HG02642 (cell line): Measurements from ENCODE around the gene CDC37L1.

Source experiments
- ATAC-seq: cut with Tn5 transposase; IDR thresholded peaks from one replicate; pipeline ENCODE4 v1.9.1; 2021; ENCODE audit warnings: mild to moderate bottlenecking; ENCODE audit not compliant: unreplicated experiment, poor library complexity

CDC37L1 gene

DNA sequence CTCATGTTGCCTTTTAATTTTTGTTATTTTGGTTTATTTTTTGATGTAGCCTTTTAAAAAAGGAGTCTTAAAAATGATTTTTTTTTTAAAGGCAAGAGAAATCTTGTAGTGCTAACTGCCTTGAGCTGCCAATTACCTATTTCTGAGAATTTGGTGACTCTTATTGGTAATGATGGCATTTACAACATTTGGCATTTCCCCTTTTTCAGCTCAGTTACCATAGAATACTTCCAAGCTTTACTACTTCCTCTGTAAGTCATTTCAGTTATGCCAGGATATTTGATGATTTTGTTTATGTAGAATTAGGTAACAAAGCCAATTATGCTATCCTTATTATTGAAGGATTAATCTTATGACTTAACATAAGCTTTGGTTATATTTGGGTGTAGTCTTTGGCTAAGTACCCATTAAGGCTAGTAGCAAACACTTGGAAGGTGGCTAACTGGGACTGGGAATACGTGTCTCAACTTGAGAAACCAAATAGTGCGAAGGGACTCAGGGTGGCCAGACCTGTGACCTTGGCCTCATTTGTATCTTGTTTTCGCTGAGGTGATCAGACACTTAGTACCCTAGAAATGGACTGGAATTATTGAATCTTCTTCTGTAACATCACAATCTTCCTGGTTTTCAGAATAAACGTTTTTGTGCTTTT, 27.7 kb downstream of the CDC37L1 start:
- no peak for ATAC-seq

DNA sequence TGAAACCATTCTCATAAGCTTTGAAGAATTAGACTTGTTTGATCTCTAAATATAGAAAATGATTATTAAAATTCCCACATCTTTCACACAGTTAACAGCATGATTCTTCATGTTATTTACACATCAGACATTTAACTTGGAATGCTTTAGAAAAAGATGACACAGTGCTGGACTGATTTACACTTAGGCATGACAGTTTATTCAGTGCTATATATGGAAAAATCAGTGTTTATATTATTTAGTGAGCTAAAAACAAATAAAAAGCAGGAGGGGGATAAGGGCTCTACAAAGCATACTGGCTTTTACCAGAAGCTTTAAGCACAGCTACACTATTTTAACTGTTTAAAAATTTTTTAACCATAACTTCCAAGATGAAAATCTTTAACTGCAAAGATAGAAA, 30.0 kb downstream of the CDC37L1 start:
- no peak for ATAC-seq

DNA sequence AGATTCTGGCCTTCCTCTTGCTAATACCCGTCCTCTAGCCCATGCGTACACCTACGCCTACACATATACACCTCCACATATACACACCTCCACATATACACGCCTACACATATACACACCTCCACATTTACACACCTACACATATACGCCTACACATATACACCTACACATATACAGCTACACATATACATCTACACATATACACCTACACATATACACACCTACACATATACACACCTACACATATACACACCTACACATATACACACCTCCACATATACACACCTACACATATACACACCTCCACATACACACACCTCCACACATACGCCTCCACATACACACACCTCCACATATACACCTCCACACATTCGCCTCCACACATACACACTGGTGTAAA, 34.5 kb downstream of the CDC37L1 start:
- no peak for ATAC-seq

DNA sequence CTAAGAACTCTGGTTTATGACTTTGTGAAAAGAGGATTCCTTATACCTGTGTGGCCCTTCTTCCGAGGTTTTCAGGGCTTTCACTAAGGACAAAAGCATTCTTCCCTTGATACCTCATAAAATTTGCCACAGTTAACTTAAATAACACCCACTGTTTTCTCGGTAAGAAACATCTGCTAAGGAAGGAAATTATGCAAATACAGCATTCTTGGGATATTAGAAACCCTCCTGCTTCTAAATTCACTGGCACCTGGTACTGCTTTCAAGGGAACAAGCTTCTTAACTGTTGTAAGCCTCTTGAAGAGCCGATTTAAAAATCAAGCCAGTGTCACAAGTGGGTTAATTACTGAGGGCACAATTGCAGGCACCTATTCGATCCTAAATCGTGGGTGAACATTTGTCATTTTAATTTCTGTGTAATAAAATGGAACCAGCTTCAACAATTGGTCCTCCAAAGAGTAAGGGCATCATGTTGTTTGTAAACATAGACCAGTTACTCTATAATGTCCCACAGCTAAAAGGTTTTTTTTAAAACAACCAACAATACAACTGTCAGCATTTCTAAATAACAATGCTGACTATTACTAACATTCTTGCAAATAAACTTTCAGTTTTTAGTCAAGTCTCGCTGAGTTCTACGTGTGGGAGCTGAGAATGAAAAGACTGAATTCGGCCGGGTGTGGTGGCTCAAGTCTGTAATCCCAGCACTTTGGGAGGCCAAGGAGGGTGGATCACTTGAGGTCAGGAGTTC, 35.1 kb downstream of the CDC37L1 start:
- ATAC-seq: no peak

DNA sequence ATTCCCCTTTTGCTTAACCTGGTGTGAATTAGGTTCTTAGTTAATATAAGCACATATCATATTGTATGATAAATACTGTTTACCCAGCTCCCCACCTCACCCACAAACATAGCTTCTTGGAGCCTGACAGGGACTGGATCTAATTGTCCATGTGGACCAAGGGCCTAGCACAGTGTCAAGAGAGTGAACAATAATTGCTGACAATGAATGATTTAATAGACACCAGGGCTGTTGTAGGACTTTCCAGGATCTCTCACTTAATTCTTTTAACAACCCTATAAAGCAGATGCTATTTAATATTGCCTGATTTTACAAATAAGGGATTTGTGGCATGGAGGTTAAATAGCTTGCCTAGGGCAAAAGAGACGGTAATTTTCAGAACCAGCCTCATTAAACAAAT, 36.8 kb downstream of the CDC37L1 start:
- no peak for ATAC-seq

DNA sequence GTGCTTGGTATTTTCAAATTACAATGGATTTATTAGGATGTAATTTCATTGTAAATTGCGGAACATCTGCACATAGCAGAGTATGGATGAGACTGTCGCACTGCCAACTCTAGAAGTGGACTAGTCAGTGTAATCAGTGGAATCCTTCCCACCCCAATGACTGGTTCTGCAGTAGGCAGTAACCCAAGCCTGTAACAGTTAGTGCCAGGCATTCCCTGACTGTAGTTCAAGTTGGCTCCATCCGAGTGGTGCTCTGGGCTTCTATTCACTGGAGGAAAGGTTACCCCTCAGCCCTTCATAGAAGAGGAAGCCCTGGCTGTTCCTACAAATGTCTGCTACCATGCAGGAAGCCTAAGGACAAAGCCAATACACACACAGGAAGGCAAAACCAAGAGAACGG, 38.4 kb downstream of the CDC37L1 start:
- ATAC-seq: no peak

DNA sequence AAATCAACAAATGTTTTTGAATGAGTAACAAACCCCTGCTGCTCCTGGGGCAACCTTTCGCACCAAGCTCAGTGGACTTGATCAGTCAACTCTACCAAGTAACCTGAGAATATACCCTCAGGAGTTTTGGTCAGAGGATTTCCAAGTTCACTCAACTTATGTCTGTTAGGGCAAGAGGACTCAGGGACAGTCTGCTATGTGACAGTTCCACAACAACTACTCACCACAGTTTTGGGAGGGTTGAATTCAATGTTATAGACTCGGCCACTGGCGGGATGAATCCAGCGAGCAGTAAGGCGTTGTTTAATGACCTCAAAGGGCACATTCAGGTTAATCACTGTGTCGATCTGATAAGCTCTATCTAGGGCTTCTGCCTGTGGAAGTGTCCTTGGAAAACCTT, 39.5 kb downstream of the CDC37L1 start:
- ATAC-seq: no peak

DNA sequence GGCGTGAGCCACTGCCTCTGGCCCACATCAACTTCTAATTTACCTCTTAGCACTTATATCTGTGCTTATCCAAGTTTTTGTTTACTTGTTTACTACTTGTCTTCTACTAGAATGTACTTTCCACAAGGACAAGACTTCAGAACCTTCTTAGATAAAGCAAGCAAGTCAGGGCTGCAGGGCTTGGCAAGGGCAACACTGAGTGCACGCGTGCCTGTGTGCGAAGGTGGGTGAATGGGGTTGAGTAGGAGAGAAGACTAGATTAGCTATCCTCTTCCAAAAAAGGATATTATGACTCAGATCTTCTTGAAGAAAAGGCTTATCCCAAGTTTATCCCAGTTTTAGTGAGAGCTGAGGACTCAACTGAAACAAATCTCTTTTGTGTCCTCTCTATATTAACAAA, 42.4 kb downstream of the CDC37L1 start:
- ATAC-seq: no peak

DNA sequence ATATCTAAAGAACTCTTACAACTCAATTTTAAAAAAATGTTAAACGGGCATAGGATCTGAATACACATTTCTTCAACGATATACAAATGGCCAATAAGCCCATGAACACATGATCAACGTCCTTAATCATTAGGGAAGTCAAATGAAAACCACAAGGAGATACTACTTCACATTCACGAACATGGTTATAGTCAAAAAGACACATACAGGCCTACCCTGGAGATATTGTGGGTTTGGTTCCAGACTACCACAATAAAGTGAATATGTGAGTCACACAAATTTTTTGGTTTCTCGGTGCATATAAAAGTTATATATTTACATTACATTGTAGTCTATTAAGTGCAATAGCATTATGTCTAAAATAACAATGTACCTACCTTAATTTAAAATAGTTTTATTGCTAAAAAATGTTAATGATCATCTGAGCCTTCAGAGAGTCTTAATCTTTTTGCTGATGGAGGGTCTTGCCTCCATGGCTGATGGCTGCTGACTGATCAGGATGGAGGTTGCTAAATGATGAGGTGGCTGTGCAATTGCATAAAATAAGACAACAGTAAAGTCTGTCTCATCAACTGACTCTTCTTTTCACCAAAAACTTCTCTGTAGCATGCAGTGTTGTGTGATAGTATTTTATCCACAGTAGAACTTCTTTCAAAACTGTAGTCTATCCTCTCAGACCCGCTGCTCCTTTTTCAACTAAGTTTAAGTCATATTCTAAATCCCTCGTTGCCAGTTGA, 46.5 kb downstream of the CDC37L1 start:
- ATAC-seq: no peak

DNA sequence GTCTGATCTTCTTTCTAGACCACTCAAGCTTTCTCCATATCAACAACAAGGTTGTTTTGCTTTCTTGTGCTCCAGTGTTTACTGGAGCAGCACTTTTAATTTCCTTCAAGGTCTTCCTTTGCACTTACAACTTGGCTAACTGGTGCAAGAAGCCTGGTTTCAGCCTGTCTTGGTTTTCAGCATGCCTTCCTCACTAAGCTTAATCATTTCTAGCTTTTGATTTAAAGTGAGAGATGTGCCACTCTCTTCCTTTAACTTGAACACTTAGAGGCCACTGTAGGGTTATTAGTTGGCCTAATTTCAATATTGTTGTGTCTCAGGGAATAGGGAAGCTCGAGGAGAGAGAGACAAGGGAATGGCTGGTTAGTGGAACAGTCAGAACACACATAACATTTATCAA, 48.2 kb downstream of the CDC37L1 start:
- no peak for ATAC-seq

DNA sequence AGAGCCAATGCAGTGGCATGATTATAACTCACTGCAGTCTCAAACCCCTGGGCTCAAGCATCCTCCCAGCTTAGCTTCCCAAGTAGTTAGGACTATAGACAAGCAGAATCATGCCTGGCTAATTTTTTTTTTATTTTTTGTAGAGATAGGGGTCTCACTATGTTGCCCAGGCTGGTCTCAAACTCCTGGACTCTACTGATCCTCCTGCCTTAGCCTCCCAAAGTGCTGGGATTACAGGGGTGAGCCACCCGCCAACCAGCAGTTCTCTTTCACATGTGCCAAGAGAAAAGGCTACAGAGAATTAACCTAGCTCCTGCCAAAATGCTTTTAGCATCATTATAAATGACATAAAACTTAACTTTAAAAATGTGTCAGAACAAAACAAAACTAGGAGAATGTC, 53.5 kb downstream of the CDC37L1 start:
- ATAC-seq: no peak

DNA sequence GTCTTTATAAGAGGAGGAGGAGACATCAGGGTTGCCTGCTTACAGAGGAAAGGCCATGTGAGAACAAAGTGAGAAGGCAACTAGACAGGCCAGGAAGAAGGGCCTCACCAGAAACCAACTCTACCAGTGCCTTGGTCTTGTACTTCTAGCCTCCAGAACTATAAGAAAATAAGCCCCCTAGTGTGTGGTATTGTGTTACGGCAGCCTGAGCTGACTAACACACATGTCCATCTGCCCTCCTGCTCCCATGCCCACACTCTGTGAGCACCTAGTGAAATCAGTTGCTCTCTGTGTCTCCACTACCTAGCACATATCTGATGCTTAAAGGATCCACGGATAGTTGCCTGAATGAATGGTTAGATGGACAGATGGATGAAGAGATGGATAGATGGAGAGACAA, 54.8 kb downstream of the CDC37L1 start:
- no peak for ATAC-seq

DNA sequence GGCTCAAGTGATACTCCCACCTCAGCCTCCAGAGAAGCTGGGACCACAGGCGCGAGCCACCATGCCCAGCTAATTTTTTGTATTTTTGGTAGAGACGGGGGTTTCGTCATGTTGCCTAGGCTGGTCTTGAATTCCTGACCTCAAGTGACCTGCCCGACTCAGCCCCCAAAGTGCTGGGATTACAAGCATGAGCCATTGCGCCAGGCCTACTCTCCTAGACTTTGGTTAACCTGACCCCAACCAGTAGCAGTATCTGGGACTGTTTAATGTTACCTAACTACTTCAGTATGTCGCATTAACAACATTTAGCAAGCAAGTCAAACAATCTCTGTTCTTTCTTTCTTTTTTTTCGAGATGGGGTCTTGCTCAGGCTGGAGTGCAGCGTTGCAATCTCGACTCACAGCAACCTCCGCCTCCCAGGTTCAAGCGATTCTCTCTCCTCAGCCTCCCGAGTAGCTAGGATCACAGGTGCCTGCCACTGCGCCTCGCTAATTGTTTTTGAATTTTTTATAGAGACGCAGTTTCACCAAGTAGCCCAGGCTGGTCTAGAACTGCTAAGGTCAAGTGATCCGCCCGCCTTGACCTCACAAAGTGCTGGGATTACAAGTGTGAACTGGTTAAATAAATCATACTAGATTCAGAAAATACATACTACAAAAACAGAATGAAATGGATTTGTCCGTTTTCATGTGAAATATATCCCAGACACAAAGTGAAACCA, 59.7 kb downstream of the CDC37L1 start:
- ATAC-seq: no peak

DNA sequence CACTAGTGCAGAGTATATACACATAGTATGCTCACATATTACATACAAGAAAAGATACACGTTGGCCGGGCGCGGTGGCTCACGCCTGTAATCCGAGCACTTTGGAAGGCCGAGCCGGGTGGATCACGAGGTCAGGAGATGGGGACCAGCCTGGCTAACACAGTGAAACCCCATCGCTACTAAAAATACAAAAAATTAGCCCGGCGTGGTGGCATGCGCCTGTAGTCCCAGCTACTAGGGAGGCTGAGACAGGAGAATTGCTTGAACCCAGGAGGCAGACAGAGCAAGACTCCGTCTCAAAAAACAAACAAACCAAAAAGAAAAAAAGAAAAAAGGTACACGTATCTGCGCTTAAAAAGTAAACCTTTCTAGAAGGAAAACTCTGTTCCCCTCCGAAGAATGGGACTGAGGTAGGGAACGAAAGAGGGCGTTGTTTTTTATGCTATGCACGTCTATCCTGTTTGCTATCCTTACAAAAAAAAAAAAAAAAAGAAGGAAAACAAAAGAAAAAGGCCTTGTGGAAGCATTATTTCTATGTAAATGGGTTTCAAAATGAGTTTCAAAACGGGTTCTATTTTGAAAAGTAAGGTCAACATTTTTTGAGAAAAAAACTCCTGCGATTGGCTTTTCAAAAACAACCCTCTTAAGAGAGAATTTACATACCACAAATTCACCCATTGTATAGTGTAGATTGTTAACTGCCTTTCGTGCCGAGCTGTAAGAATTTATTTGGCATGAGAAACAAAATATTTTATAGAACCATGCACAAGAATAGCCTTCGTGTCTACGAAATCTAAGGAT, 60.4 kb downstream of the CDC37L1 start:
- ATAC-seq: no peak

DNA sequence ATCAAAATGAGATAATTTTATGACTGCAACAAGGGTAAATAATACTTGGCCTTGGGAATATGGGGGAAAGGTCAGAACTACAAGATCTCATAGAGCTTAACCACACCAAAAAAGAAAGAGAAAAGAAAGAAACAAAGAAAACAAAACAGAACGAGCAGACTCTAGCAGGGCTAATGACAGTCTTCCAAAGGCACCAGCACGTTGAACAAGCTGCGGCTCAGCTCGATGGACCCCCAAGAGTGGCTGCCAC, 60.9 kb downstream of the CDC37L1 start:
- no peak for ATAC-seq

DNA sequence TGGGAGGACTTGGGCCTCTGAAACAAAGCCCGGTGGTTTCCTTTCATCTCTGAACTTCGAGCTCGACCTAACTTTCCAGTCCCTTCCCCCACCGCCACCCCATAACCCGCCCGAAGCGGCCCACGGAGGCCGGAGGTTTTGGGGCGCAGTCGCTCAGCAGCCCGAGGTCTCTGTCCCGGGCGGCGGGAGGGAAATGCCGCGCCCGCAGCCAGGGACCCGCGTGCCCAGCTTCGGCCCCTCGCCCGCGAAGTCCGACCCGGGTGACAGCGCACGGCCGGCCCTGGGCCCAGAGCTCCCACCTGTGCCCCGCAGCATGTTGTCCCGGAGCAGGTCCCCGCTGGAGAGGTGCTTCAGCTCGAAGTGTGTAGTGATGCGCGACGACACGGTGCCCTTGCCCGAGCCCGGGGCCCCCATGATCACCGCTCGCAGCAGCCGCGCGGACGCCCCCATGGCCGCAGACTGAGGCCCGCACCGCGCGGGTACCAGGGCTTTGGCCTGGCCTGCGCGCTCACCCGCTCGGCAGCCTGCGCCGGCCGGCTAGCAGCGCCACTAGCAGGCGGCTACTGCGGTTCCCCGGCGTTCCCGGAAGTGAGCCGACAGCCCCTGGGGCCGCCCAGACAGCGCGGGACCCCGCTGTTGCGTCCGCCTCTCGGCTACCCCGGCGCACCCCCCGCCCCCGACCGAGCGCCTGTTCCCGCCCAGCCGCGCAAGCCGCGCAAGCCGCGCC, 61.4 kb downstream of the CDC37L1 start, which contains the start of gene AK3:
AK3 (minus strand) TSS at position 565 of the 727 bp plus-strand sequence; CDS start at position 450, 115 bp downstream.
- peak; percentile 93 for ATAC-seq

DNA sequence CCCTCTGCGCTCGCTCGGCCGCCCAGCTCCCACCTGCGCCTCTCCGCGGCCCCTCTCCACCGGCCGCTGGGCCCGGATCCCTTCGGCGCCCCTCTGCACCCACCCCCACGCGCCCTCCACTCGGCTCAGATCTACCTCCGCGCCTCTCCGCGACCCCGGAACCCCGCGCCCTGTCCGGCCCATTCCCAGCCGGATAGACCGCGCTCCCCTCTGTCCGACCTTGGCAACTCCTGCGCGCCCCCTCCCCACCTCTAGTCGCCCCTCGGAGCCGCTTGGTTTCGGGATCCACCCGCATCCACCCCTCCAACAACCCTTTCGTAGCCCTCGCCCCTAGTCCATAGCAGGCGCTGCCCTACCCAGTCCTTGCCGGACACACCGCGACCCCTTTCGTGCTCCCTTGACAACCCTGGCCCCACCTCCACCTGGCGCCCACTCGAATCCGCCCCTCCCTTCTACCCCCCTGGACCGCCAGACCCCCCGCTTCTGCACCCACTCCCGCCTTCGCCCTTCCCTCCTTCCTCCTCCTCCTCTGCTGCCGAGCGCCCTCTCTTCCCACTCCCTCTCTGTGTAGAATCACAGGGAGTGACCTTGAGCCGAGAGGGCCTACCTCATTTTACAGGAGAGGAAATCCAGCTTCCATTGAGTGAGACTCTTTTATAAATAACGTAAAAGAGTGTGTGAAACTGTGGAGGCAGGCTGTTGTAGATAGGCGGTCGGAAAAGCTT, 62.2 kb downstream of the CDC37L1 start:
- ATAC-seq: peak; percentile 5

DNA sequence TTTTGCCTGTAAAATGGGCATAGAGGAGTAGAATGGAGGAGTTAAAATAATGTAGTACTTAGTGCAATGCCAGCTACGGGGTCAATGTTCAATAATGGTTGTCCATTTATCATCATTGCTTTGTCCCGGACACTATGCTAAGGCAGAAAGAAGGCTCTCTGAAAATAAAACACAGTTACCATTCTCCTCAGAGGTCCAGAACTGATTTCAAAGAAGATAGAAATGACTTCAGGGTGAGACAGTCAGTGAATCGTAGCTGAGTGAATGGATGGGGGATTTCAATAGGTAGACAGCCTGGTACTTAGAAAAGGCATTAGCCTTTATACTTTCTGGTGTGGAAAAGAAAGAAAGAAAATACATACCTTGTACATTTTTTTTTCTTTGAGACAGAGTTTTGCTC, 62.9 kb downstream of the CDC37L1 start:
- no peak for ATAC-seq
